ENCODE results near the gene BMP2K. TPM values are rescaled to one million over a fixed set of nuclear protein-coding genes. Genes with fewer than 3 reads are reported as not detected.

Gene BMP2K
- total and polyA plus RNA-seq, 4 donors, result 4.4 to 138 (median 19.3) TPM

- Histone ChIP-seq H3K27me3 (ENCODE audit: control insufficient read depth in 4 of 4, insufficient read depth in 4 of 4, low read length in 3 of 4) (no peaks in the 10 kb centered on the region), H3K27ac (ENCODE audit: low read depth in 1 of 2, low read length in 2 of 2) (no peak overlapping the region), H3K9me3 (ENCODE audit: control insufficient read depth in 4 of 4, low read length in 3 of 4) (no peaks in the 10 kb centered on the region), H3K4me3 (ENCODE audit: low read depth in 1 of 3, low read length in 3 of 3) (no peak overlapping the region), H3K36me3 (ENCODE audit: control insufficient read depth in 4 of 4, insufficient read depth in 3 of 4, low read depth in 1 of 4, low read length in 3 of 4) (no peaks in the 10 kb centered on the region), H3K9ac (ENCODE audit: low read depth in 1 of 2, low read length in 2 of 2) (no peak overlapping the region), H3K4me1 (ENCODE audit: control insufficient read depth in 4 of 4, insufficient read depth in 4 of 4, low read length in 3 of 4) (peaks cover 0 to 9% (median 2%) of the 10 kb centered on the region in 4 donors)
- no peak for TF ChIP-seq CTCF (IDR thresholded peaks at IDR 0.05; ENCODE audit: low read depth, low read length, missing input control)
- no peak for DNase-seq (ENCODE audit: low spot score)
- 86% methylated on average over 3 of the region's 3 CpGs for WGBS
Measured at GRCh38 chr4:78754872-78755271, 21.3 kb upstream of the BMP2K start.

GRCh38 chr4:78756137-78756536 lies 20.0 kb upstream of the BMP2K start:
- Histone ChIP-seq H3K36me3 (ENCODE audit: control insufficient read depth in 4 of 4, insufficient read depth in 3 of 4, low read depth in 1 of 4, low read length in 3 of 4) (no peaks in the 10 kb centered on the region), H3K27ac (ENCODE audit: low read depth in 1 of 2, low read length in 2 of 2) (no peak overlapping the region), H3K4me3 (ENCODE audit: low read depth in 1 of 3, low read length in 3 of 3) (no peak overlapping the region), H3K27me3 (ENCODE audit: control insufficient read depth in 4 of 4, insufficient read depth in 4 of 4, low read length in 3 of 4) (no peaks in the 10 kb centered on the region), H3K9ac (ENCODE audit: low read depth in 1 of 2, low read length in 2 of 2) (no peak overlapping the region), H3K9me3 (ENCODE audit: control insufficient read depth in 4 of 4, low read length in 3 of 4) (no peaks in the 10 kb centered on the region), H3K4me1 (ENCODE audit: control insufficient read depth in 4 of 4, insufficient read depth in 4 of 4, low read length in 3 of 4) (peaks cover 0 to 2% (median 1%) of the 10 kb centered on the region in 4 donors)
- DNase-seq (ENCODE audit: low spot score), result no peak
- TF ChIP-seq ZBTB33 (IDR thresholded peaks at IDR 0.05) (no peak), RXRA (IDR thresholded peaks at IDR 0.05) (no peak), SP1 (IDR thresholded peaks at IDR 0.05) (no peak), FOXA2 (IDR thresholded peaks at IDR 0.05) (no peak), GABPA (IDR thresholded peaks at IDR 0.05 in 1 of 2, conservative IDR thresholded peaks at IDR 0.05 in 1 of 2) (no peak), MAX (IDR thresholded peaks at IDR 0.05) (no peak), JUND (IDR thresholded peaks at IDR 0.05) (no peak), NR2F2 (IDR thresholded peaks at IDR 0.05) (no peak), REST (IDR thresholded peaks at IDR 0.05) (no peak), HNF4A (conservative IDR thresholded peaks at IDR 0.05) (no peak), EGR1 (IDR thresholded peaks at IDR 0.05; ENCODE audit: low read depth in 2 of 2) (no peak)
- WGBS, result 77% methylated on average over 3 of the region's 3 CpGs
